Measurements from ENCODE around the gene TRIM25.

TRIM25 gene

GRCh38 chr17:56866076-56866475, 47.8 kb downstream of the TRIM25 start:
- DNase-seq (ENCODE audit: low read depth in 2 of 2): no peak

GRCh38 chr17:56863974-56864373, 49.9 kb downstream of the TRIM25 start:
- DNase-seq (ENCODE audit: low read depth in 2 of 2): no peak

GRCh38 chr17:56861899-56862298, 52.0 kb downstream of the TRIM25 start:
- no peak for DNase-seq (ENCODE audit: low read depth in 2 of 2)

- DNase-seq (ENCODE audit: low read depth in 2 of 2): no peak
Measured at GRCh38 chr17:56851008-56851407, 62.8 kb downstream of the TRIM25 start.

- DNase-seq (ENCODE audit: low read depth in 2 of 2): no peak
Measured at GRCh38 chr17:56850591-56850990, 63.3 kb downstream of the TRIM25 start.

GRCh38 chr17:56849131-56849530, 64.7 kb downstream of the TRIM25 start:
- no peak for DNase-seq (ENCODE audit: low read depth in 2 of 2)

- DNase-seq (ENCODE audit: low read depth in 2 of 2): no peak
Measured at GRCh38 chr17:56847106-56847505, 66.7 kb downstream of the TRIM25 start.

GRCh38 chr17:56845934-56846333, 67.9 kb downstream of the TRIM25 start:
- no peak for DNase-seq (ENCODE audit: low read depth in 2 of 2)

GRCh38 chr17:56842577-56842976, 71.3 kb downstream of the TRIM25 start:
- no peak for DNase-seq (ENCODE audit: low read depth in 2 of 2)

GRCh38 chr17:56838687-56839086, 75.2 kb downstream of the TRIM25 start:
- no peak for DNase-seq (ENCODE audit: low read depth in 2 of 2)
